ENCODE results near the gene PILRA.
"Not testable (repeated sequence)": the region's sequence is repeated elsewhere in the genome, so short reads cannot be mapped to it uniquely, and the experiment has no call there.

The PILRA gene

GRCh38 chr7:100358027-100358856, 15.0 kb upstream of the PILRA start, which contains the start of gene PILRB:
PILRB (plus strand) TSS chr7:100358117; CDS start chr7:100358303, 186 bp downstream.
- DNase-seq = no peak

- DNase-seq = no peak
These were observed 14.5 kb upstream of the PILRA start for GRCh38 chr7:100358857-100359212.

- no peak for DNase-seq
These were observed 13.0 kb upstream of the PILRA start for GRCh38 chr7:100360135-100360854.

GRCh38 chr7:100363098-100363497, 10.2 kb upstream of the PILRA start:
- DNase-seq = no peak

GRCh38 chr7:100363797-100364196, 9.5 kb upstream of the PILRA start:
- not testable (repeated sequence) for DNase-seq

- no peak for DNase-seq
These were observed 8.8 kb upstream of the PILRA start for GRCh38 chr7:100364480-100364879.

GRCh38 chr7:100365998-100366367, 7.3 kb upstream of the PILRA start:
- DNase-seq = not testable (repeated sequence)

GRCh38 chr7:100366411-100367250, 6.7 kb upstream of the PILRA start:
- no peak for DNase-seq

- no peak for DNase-seq
These were observed 6.1 kb upstream of the PILRA start for GRCh38 chr7:100367251-100367620.

- no peak for DNase-seq
These were observed 5.3 kb upstream of the PILRA start for GRCh38 chr7:100367676-100368613.

- no peak for DNase-seq
These were observed 4.2 kb upstream of the PILRA start for GRCh38 chr7:100369105-100369504.

- DNase-seq = no peak
These were observed 3.0 kb upstream of the PILRA start for GRCh38 chr7:100370303-100370702.

GRCh38 chr7:100370746-100371145, 2.5 kb upstream of the PILRA start:
- no peak for DNase-seq

GRCh38 chr7:100371561-100372171, 1.6 kb upstream of the PILRA start:
- no peak for DNase-seq

GRCh38 chr7:100372256-100372655, 1.0 kb upstream of the PILRA start:
- no peak for DNase-seq

GRCh38 chr7:100372694-100373093, 593 bp upstream of the PILRA start:
- DNase-seq = no peak

GRCh38 chr7:100373870-100374598, 747 bp downstream of the PILRA start:
- DNase-seq = not testable (repeated sequence)

GRCh38 chr7:100374601-100375000, 1.3 kb downstream of the PILRA start:
- no peak for DNase-seq

- DNase-seq = no peak
These were observed 2.8 kb downstream of the PILRA start for GRCh38 chr7:100376066-100376465.

GRCh38 chr7:100378114-100378755, 4.9 kb downstream of the PILRA start:
- no peak for DNase-seq

GRCh38 chr7:100380196-100380595, 6.9 kb downstream of the PILRA start:
- no peak for DNase-seq
